Activated naive CD8-positive, alpha-beta T cell treated with anti-CD3 and anti-CD28 coated beads, Interleukin-2, amount 50 U/mL, for 16 hours (primary cell): Measurements from ENCODE around the gene SCN4B.
A peak's percentile ranks its signal among the peaks of the same experiment; 100 is the strongest.
"Not testable (repeated sequence)": the region's sequence is repeated elsewhere in the genome, so short reads cannot be mapped to it uniquely, and the experiment has no call there.

Experiments
- DNase-seq: peaks from one replicate; pipeline ENCODE4 v3.0.0-alpha.2; 2020; ENCODE audit warnings: low read depth, low spot score

SCN4B gene

GRCh38 chr11:118152552-118153471 lies at the start of gene SCN4B:
Gene SCN4B (minus strand): TSS chr11:118152823. CDS start chr11:118152673, 150 bp downstream.
- DNase-seq, result no peak

- DNase-seq, result no peak
Measured at GRCh38 chr11:118201966-118202365, 49.3 kb upstream of the SCN4B start.

GRCh38 chr11:118200901-118201680 lies 48.5 kb upstream of the SCN4B start:
- DNase-seq, result no peak

- DNase-seq, result no peak
Measured at GRCh38 chr11:118200497-118200896, 47.9 kb upstream of the SCN4B start.

- no peak for DNase-seq
Measured at GRCh38 chr11:118199135-118199534, 46.5 kb upstream of the SCN4B start.

GRCh38 chr11:118198370-118198769 lies 45.7 kb upstream of the SCN4B start:
- DNase-seq, result peak; percentile 64

- no peak for DNase-seq
Measured at GRCh38 chr11:118194835-118195627, 42.4 kb upstream of the SCN4B start.

- no peak for DNase-seq
Measured at GRCh38 chr11:118193910-118194566, 41.4 kb upstream of the SCN4B start.

GRCh38 chr11:118192817-118193216 lies 40.2 kb upstream of the SCN4B start:
- not testable (repeated sequence) for DNase-seq

GRCh38 chr11:118190942-118191506 lies 38.4 kb upstream of the SCN4B start:
- DNase-seq, result not testable (repeated sequence)

- no peak for DNase-seq
Measured at GRCh38 chr11:118186346-118187107, 33.9 kb upstream of the SCN4B start.

GRCh38 chr11:118184784-118185579 lies 32.4 kb upstream of the SCN4B start:
- DNase-seq, result no peak

- not testable (repeated sequence) for DNase-seq
Measured at GRCh38 chr11:118183691-118184090, 31.1 kb upstream of the SCN4B start.

- DNase-seq, result no peak
Measured at GRCh38 chr11:118180300-118180703, 27.7 kb upstream of the SCN4B start.

- DNase-seq, result no peak
Measured at GRCh38 chr11:118176778-118177134, 24.1 kb upstream of the SCN4B start.

- DNase-seq, result no peak
Measured at GRCh38 chr11:118175993-118176777, 23.6 kb upstream of the SCN4B start, which contains the start of gene SCN2B. Gene SCN2B (minus strand): TSS chr11:118176639. CDS start chr11:118176431, 208 bp downstream.

- no peak for DNase-seq
Measured at GRCh38 chr11:118175031-118175992, 22.7 kb upstream of the SCN4B start.
